Mucosa of stomach (tissue), 1 donor: ENCODE measurements around the gene CLDN10.

ENCODE experiments used
- H3K27me3 ChIP-seq: one replicate; pipeline ENCODE4 v1.7.0; 2013; ENCODE audit warnings: mild to moderate bottlenecking, low read length; ENCODE audit not compliant: control insufficient read depth, insufficient read depth
- H3K36me3 ChIP-seq: one replicate; pipeline ENCODE4 v1.7.0; 2013; ENCODE audit warnings: low read length; ENCODE audit not compliant: control insufficient read depth, insufficient read depth
- H3K4me1 ChIP-seq: one replicate; pipeline ENCODE4 v1.7.0; 2013; ENCODE audit warnings: mild to moderate bottlenecking, low read length; ENCODE audit not compliant: control insufficient read depth, insufficient read depth
- H3K4me3 ChIP-seq: one replicate; pipeline ENCODE4 v1.7.0; 2013; ENCODE audit warnings: low read length
- H3K9ac ChIP-seq: one replicate; pipeline ENCODE4 v1.7.0; 2013; ENCODE audit warnings: mild to moderate bottlenecking, low read length, moderate library complexity
- H3K9me3 ChIP-seq: one replicate; pipeline ENCODE4 v1.7.0; 2013; ENCODE audit warnings: mild to moderate bottlenecking, low read length, moderate library complexity; ENCODE audit not compliant: control insufficient read depth
- donor health status: Pancreatic carcinoma.

Gene CLDN10

DNA sequence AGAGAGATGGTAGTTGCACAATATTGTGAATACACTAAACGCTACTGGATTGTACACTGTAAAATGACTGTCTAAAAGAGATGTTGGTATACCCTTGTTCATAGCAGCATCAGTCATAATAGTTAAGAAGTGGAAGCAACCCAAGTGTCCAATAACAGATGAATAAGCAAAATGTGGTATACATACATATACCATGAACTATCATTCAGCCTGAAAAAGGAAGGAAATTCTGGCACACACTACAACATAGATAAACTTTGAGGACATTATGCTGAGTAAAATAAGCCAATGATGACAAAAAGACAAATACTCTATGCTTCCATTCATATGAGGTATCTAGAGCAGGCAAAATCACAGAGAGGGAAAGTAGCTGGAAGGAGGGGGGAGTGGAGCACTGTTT, 76.0 kb downstream of the CLDN10 start:
- no peak overlapping the region for H3K9ac ChIP-seq
- no peak overlapping the region for H3K4me3 ChIP-seq
- H3K9me3 ChIP-seq = no peaks in the 10 kb centered on the region
- H3K4me1 ChIP-seq = no peaks in the 10 kb centered on the region
- no peaks in the 10 kb centered on the region for H3K36me3 ChIP-seq
- no peaks in the 10 kb centered on the region for H3K27me3 ChIP-seq

DNA sequence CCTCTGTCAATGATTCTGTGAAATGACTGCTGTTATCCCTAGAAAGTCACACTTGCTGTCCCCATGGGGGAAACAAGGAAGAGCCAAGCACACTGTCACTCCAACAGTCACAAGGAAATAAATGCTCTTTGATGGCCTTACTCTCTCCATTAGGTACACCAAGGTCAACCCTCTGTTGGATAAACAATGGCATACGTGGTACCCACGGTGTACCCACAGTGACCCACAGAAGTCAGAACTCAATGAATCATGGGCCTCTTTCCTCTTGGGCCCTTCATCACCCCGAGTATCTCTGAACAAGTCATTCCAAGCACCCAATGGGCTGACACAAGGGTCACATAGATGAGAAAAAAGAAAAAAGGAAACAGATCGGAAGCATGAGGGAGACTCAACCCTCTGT, 76.6 kb downstream of the CLDN10 start:
- no peaks in the 10 kb centered on the region for H3K36me3 ChIP-seq
- no peak overlapping the region for H3K9ac ChIP-seq

More for the DNA sequence above, 76.6 kb downstream of the CLDN10 start:
- H3K4me3 ChIP-seq = no peak overlapping the region
- no peaks in the 10 kb centered on the region for H3K9me3 ChIP-seq
- no peaks in the 10 kb centered on the region for H3K27me3 ChIP-seq
- H3K4me1 ChIP-seq = no peaks in the 10 kb centered on the region
